HG03558 (cell line): ENCODE data around the gene NACC2.
"Not testable (repeated sequence)": the region's sequence is repeated elsewhere in the genome, so short reads cannot be mapped to it uniquely, and the experiment has no call there.

Experiments used
- ATAC-seq: cut with Tn5 transposase; IDR thresholded peaks from one replicate; pipeline ENCODE4 v1.9.1; 2021; ENCODE audit warnings: moderate number of reproducible peaks; ENCODE audit not compliant: unreplicated experiment; ENCODE audit errors: extremely low read depth

NACC2 gene

DNA sequence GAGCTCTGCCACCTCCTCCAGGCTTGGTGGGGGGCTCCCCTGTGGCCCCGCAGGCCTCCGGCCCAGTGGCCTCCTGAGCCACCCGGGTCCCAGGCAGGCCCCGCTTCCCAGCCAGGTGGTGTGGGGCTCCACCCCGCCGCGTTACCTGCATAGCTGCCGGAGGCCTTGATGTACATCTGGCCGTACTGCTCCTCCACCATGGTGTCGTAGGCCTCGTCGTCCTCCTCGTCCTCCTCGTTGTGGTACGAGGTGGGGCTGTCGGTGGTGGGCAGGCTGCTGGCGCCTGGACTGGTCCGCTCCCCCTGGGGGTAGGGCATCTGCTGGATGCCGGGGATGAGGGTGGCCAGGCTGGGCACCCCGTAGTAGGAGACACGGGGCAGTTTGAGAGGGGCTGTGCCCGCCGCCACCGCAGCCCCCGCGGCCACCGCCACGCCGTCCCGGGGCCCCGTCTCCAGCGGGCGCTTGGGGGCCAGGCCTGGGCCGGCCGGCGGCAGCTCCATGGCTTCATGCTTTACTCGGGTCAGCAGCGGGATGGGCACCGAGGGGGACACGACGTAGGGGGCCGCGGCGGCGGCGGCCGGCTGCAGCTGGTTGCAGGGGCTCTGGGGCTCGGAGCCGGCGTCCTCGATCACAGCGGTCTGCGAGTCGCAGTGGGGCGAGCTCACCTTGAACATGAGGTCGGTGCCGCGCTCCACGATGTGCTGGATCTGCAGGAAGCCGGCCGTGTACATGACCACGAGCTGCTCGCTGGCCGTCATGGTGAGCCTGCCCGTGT, 45.4 kb downstream of the NACC2 start:
- ATAC-seq = no peak

- no peak for ATAC-seq
These were observed 46.3 kb downstream of the NACC2 start for GRCh38 chr9:136048560-136049411.

- ATAC-seq = no peak
These were observed 47.1 kb downstream of the NACC2 start for GRCh38 chr9:136047775-136048559.

GRCh38 chr9:136047076-136047774, 47.9 kb downstream of the NACC2 start:
- no peak for ATAC-seq

DNA sequence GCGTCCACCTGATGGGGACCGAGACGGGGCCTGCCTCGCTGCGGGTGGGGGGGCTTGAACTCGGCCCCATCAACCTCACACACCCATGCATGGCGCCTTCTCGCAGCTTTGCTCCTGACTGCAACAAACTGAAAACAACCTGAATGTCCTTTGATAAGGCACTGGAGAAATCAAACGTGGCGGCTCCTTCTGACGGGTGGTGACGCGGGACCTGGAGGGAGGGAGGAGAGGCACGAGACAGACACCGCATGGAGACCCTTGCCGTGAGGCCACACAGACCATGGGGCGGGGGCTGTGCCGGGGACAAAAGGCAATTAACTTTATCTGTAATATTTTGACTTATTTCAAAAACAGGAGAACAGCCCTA, 48.6 kb downstream of the NACC2 start:
- no peak for ATAC-seq

DNA sequence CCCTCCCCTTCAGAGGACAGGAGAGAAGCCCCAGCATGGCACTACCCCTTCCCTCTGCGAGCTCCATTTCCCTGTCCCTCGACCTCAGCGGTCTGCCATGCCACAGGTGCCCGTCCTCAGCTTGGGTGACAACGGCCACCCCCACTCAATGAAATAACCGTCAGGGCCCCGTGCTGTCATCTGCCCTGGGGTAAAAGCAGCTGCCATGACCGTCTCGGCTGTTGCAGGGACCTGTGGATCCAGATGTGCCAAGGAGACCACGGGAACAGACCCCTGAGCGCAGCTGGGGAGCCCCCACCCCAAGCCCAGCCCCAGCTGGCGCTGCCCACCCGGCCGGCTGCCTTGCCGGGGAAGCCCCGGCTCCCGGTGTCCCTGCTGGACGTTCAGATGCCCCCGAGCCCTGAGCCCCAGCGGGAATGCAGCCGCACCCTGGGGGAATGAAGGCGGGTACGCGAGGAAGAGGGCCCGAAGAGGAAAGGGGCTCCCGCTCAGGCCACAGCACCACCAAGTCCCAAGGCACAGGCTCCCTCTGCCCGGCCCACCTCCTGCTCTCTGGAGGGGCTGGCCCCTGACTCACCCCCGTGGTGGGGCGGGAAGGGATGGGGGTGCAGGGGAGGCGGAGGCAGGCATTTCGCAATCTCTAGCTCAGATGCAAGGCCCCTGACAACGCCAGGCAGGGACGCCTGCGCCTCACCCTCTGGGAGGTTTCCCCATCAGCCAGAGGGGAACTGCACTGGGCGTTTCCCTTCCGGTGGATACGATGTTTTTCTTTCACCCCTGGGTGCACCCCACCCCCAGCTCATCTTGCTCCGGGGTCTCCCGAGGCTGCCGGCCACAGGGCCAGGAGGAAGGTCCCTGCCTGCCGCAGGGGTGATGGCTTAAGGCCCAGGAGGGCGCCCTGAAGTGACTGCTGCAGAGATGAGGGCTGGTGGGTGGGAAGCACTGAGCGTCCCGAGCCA, 49.2 kb downstream of the NACC2 start:
- ATAC-seq = no peak

DNA sequence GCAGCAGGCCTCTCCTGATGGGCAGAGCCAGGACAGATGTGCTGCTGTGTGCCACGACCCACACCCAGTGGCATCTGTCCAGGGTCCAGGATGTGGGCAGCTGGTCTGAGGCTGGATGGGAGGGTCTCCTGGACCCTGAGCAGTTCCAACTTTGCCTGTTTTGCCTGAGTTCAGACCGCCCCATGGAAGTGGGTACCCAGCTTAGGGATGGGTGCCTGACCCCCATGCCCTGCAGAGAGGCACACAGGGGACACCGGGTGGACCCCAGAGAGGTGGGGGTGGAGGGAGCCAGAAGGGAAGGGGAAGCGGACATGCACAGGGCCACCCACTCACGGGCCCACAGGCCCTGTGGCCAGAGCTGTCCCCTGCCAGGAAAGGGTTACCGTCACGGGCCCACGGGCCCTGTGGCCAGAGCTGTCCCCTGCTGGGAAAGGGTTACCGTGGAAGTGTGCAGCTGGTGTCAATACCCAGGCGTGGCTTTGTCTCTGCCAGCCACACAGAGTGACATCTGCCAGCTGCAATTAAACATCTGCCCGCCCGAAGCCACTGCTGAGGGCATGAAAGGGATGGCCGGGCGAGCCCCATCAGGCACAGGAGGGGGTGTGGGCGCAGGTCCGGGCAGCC, 50.0 kb downstream of the NACC2 start:
- no peak for ATAC-seq

DNA sequence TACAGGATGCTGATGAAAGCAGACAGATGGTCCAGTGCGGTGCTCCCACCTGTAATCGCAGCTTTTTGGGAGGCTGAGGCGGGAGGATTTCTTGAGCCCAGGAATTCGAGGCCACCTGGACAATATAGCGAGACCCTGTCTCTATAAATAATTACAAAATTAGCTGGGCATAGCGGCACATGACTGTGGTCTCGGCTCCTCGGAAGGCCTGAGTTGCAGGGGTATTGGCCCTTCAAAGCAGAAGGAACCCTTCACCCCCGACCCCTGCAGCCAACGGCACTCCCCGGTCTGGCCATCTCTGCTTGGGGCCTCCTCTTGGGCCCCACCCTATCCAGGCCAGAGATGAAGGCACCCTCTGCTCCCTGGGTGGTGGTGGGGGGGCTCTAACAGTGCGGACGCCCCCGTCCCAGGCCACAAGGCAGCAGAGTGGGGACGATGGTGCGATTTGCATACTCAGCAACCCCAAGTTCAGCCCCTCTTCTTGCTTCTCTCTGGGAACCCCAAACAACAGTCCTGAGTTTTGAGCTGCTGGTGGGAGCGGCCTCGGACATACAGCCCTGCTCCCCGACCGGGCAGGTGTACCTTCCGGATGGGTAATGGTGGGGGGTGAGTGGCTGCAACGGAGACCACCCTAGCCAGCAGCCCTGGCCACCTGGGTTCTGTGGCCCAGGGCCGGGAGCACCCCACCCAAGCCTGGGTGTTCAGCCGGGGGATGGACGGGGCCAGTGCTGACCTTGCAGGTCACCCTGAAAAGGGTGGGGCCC, 50.7 kb downstream of the NACC2 start:
- no peak for ATAC-seq

GRCh38 chr9:136043441-136043991, 51.6 kb downstream of the NACC2 start:
- ATAC-seq = no peak

DNA sequence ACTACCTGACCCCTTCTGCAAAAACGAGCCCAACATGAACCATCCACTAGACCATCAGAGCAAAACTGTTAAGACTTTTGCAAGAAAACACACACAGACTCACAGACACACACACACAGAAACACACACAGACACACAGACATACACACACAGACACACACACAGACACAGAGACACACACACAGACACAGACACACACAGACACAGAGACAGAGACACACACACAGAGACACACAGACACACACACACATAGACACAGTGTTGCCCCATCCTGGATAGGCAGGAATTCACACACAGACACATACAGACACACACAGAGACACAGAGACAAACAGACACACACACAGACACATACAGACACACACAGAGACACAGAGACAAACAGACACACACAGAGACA, 52.5 kb downstream of the NACC2 start:
- ATAC-seq = no peak

DNA sequence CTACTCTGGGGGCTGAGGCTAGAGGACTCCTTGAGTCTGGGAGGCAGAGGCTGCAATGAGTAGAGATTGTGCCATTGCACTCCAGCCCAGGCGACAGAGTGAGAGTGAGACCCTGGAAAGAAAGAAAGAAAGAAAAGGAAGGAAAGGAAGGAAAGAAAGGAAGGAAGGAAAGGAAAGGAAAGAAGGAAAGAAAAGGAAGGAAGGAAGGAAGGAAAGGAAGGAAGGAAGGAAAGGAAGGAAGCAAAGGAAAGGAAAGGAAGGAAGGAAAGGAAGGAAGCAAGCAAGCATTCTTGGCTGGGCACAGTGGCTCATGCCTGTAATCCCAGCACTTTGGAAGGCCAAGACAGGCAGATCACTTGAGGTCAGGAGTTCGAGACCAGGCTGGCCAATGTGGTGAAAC, 54.2 kb downstream of the NACC2 start:
- not testable (repeated sequence) for ATAC-seq

GRCh38 chr9:136039488-136039887, 55.6 kb downstream of the NACC2 start:
- ATAC-seq = no peak

- ATAC-seq = no peak
These were observed 58.2 kb downstream of the NACC2 start for GRCh38 chr9:136036848-136037247.

- no peak for ATAC-seq
These were observed 59.0 kb downstream of the NACC2 start for GRCh38 chr9:136036050-136036449.

DNA sequence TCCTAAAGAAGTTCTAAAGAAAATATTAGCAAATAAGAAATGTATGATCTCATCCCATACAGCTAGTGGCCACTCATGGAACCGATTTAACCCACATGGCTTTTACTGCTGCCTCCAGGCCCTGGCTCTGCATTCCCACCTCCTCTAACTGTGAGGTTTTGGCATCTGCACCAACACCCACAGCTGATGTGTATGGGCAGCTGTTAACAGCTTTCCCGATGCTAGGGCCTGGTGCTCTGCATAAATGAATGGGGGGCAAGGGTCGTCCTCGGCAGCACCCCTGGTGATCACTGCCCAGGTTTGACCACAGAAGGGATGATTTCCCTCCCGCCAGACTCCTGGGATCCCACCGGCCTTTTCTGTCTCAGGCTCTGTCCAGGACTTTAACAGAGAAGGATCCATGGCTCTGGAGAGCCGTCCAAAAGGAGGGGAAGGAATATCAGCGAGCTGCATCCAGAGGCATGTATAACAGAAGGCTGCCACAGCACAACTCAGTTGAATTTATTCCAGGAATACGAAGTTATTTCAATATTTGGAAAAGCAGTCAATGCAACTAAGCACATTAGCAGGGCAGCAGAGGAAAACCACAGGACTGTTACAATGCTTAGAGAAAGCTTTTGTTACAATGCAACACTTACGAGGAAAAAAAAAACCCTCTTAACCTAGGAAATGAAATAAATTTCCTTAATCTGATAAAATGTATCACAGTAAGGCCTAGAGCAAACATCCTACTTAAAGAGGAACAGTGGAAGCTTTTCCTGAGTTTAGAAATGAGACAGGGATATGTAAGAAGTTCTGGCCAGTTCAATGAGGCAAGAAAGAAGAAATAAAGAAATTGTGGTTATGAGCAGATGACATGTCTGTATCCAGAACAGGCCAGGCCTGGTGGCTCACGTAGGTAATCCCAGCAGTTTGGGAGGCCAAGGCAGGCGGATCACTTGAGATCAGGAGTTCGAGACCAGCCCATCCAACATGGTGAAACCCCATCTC, 63.1 kb downstream of the NACC2 start:
- no peak for ATAC-seq

- ATAC-seq = no peak
These were observed 64.0 kb downstream of the NACC2 start for GRCh38 chr9:136031094-136031493.

DNA sequence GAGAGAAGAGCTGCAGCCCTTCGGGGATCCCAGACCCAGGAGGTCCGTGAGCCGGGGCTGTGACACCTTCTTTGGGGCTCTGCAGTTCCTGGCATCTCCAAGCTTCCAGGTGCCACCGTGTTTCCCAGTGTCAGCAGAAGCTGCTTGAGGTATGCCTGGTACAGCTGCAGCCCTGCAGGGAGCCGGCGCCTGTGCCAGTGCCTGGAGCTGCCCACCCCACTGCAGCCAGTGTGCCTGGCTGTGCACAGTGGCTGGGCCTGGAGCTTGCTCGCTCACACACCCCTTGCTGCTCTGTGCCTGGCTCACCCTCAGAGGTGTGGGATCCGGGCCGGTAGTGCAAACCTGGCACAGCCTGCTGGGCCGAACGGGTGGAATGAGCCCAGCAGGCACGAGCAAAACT, 65.5 kb downstream of the NACC2 start:
- ATAC-seq = no peak
